ENCODE data around the gene MORN1.

The MORN1 gene

DNA sequence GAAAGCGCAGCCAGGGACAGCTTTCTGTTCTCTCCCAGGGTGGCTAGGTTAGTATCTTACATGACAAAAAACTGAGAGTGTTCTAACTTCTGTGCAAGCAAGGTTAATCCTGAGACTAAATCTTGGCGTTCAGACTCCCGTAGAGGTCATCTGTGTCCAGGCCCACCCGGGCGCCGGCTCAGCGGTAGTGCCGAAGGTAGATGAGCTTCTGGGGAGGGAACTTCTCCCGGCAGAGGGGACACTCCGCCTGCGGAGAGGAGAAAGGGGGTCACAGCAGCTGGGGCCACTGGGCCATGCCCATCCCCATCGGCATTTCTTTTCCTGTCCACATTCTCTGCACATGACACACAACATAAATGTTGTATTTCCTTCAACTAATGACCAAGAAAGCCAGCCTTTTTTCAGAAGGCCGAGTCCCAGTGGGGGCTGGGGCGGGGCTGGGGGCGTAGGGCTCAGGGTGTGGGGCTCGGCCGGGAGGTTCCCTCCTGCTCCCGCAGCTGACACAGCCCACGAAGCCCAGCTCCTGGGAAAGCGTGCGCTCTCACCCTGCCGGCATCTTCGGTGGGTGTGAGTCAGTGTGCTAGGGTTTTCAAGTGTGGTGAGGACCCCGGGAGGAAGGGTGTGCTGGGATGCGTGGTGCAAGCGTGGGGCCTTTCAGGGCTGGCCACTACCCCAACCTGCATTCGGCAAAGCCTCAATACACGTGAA is 14.4 kb upstream of the MORN1 start:
- no peak for DNase-seq (ENCODE audit: low read depth)
- H3K4me3 ChIP-seq (replicated peaks; ENCODE audit: low read depth, low read length): no peak overlapping the region
- TF ChIP-seq, protein P1, sequence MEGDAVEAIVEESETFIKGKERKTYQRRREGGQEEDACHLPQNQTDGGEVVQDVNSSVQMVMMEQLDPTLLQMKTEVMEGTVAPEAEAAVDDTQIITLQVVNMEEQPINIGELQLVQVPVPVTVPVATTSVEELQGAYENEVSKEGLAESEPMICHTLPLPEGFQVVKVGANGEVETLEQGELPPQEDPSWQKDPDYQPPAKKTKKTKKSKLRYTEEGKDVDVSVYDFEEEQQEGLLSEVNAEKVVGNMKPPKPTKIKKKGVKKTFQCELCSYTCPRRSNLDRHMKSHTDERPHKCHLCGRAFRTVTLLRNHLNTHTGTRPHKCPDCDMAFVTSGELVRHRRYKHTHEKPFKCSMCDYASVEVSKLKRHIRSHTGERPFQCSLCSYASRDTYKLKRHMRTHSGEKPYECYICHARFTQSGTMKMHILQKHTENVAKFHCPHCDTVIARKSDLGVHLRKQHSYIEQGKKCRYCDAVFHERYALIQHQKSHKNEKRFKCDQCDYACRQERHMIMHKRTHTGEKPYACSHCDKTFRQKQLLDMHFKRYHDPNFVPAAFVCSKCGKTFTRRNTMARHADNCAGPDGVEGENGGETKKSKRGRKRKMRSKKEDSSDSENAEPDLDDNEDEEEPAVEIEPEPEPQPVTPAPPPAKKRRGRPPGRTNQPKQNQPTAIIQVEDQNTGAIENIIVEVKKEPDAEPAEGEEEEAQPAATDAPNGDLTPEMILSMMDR (IDR thresholded peaks at IDR 0.05; ENCODE audit: low read length, missing control alignments): no peak

- TF ChIP-seq, protein P1 (IDR thresholded peaks at IDR 0.05; ENCODE audit: low read length, missing control alignments): no peak
- no peak overlapping the region for H3K4me3 ChIP-seq (replicated peaks; ENCODE audit: low read depth, low read length)
- no peak for DNase-seq (ENCODE audit: low read depth)
These were observed 13.6 kb upstream of the MORN1 start for GRCh38 chr1:2404890-2405511.

DNA sequence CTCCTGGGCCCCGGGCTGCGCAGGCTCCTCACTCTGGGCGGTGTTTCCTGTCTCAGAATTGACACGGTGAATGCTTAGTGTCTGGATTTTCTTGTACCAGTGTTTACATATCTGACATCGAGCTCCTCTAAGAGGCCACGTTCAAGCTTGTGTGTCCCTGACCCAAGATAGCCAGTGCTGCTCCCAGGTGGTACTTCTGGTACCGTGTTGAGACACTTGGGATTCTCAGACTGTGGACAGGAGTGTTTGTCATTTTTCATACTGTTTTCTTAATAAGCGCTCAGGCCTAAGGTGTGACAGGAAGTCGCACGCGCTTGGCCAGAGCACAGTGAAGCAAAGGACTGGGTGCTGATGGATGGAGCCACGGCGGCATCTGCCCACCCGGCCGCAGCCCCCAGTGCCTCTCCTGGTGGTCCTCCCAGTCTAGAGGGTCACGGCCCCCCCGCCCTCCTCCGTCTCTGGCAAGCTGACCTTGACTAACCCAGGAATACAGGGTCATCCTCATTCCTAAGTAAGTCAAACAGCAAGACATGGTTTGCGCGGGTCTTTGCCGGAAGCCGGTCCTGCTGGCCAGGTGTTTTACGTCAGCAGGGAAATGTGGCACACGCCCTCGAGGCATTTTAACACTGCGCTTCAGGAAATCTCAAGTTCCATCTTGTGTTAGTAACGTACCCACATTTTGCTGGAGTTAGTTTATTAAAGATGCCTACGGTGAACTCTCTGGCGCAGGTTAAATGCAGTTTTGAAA is 13.0 kb upstream of the MORN1 start:
- TF ChIP-seq, protein P1 (IDR thresholded peaks at IDR 0.05; ENCODE audit: low read length, missing control alignments): no peak
- DNase-seq (ENCODE audit: low read depth): no peak
- H3K4me3 ChIP-seq (replicated peaks; ENCODE audit: low read depth, low read length): no peak overlapping the region

DNA sequence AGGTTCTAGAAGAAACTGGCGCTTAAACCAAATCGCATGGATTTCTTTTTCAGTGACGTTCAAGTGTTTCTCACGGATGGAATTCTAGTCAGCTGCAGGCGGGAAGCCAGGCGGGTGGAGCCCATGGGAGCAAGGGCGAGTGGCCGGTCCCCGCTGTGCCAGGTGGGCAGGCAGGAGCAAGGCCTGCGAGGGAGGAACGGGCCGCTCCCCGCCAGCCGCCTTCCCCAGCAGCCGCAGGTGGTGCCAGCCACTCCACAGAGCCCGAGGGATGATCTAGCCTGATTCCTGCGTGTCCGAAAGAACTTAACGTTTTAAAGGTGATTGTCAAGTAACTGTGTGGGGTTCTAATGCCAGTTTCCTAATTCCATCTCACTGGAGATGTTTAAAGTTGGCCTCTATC is 11.9 kb upstream of the MORN1 start:
- TF ChIP-seq, protein P1 (IDR thresholded peaks at IDR 0.05; ENCODE audit: low read length, missing control alignments): no peak
- DNase-seq (ENCODE audit: low read depth): no peak

DNA sequence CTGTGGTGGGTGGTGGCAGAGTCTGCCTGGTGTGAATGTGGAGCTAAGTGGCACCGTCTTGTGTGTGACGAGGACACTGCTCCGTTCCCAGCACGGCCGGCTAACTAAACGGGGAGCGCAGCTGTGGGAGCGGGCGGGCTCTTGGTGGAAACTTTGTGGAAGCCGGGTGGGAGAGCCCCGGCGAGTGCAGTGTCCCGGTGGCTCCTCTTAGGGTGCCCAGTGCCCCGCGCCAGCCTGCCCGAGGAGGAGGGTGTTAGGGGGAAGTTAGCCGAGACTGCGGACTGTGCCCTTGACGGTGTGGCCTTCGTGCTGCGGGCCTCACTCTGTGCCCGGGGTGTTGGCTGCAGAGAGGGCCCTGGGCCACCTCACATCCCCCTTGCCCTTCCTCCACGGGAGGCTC is 11.1 kb upstream of the MORN1 start:
- H3K4me3 ChIP-seq (replicated peaks; ENCODE audit: low read depth, low read length): no peak overlapping the region
- TF ChIP-seq, protein P1 (IDR thresholded peaks at IDR 0.05; ENCODE audit: low read length, missing control alignments): no peak
- no peak for DNase-seq (ENCODE audit: low read depth)

More for the DNA sequence above, 11.9 kb upstream of the MORN1 start:
- H3K4me3 ChIP-seq (replicated peaks; ENCODE audit: low read depth, low read length): no peak overlapping the region

DNA sequence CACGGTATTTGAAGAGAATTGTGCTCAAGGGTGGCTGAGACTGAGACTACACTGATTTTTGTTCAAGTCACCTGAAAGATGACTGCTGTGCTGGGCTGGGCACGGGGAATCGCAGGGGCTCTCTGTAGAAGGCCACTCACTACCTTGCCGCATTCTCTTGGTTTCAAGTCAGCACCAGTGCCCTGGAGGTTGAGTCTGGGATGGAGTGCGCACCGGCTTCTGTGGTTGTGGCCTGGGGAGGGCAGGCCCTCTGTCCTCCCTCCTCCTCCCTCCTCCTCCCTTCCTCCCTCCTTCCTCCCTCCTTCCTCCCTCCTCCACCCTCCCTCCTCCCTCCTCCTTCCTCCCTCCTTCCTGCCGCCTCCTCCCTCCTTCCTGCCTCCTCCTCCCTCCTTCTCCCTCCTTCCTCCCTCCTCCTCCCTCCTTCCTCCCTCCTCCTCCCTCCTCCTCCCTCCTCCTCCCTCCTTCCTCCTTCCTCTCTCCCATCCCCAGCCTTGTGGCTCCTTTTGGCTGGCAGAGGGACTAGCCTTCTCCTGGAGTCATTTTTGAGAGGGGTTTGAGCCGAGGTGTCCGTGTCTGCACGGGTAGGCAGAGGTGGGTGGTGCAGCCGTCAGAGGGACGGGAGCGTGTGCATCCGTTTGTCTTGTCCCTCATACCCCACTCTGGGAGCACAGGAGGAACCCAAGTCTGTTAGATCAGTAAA is 9.7 kb upstream of the MORN1 start:
- no peak overlapping the region for H3K4me3 ChIP-seq (replicated peaks; ENCODE audit: low read depth, low read length)
- TF ChIP-seq, protein P1 (IDR thresholded peaks at IDR 0.05; ENCODE audit: low read length, missing control alignments): no peak
- DNase-seq (ENCODE audit: low read depth): no peak
